ENCODE data around the gene TMEM11.

Gene TMEM11

DNA sequence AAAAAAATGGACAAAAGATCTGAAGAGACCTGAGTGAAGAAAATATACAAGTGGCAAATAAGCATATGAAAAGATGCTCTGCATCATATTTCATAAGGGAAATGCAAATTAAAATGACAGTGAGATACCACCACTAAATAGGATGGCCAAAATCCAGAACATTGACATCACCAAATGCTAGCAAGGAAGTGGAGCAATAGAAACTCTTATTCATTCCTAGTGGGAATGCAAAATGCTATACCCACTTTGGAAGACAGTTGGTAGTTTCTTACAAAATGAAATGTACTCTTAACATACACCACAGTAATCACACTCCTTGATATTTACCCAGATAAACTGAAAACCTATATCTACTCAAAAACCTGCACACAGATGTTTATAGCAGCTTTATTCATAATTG lies 53.6 kb downstream of the TMEM11 start:
- no peak for DNase-seq (ENCODE audit: low read depth)

DNA sequence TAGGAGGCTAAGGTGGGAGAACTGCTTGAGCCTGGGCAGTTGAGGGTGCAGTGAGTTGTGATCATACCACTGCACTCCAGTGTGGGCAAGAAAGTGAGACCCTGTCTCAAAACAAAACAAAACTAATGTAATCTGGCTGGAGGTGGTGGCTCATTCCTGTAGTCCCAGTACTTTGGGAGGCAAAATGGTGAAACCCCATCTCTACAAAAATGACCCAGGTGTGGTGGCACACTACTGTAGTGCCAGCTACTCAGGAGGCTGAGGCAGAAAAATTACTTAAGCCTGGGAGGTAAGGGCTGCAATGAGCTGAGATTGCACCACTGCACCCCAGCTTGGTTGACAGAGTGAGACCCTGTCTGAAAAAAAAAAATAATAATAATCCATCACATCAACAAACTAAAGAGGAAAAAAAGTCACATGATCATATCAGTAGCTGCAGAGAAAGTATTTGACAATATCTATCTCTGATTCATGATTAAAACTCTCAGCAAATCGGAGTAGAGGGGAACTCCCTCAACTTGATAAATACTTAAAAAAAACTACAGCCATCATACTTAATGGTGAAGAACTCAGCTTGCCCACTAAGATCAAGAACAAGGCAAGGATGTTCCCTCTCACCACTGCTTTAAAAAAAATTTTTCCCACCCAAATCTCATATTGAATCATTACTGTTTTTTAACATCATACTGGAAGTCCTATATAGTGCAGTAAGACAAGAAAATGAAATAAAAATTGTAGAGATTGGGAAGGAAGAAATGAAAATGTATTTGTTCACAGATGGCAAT lies 56.2 kb downstream of the TMEM11 start:
- no peak for DNase-seq (ENCODE audit: low read depth)

DNA sequence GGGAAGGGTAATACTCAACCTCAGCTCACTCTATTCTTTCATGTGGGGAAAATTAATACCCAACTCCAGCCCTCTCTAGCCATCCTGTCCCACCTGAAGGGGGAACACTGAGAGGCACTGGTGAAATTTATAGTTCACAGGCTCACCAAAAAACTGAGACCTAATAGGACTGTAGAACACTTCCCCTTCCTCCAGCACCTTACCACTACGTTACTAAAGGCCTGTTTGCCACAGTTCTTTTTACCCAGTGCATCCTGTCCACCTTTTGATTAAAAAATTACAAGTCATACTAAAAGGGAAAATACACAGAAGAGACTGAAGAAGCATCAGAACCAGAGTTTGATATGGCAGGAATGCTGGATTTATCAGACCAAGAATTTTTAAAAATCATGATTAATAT lies 61.2 kb downstream of the TMEM11 start:
- DNase-seq (ENCODE audit: low read depth): no peak

DNA sequence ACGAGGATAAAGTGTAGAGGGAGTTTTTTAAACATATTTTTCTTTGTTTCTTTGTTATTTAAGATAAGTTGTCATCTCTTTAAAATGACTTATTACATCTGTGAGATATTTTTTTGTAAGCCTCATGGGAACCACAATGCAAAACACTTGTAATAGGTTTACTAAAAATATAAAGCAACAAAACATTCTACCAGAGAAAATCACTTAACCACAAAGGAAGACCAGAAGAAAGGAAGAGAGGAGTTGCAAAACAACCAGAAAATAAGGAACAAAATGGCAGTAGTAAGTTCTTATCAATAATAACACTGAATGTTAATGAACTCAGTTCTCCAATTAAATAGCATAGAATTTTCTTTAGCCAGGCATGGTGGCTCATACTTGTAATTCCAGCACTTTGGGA lies 64.3 kb downstream of the TMEM11 start:
- no peak for DNase-seq (ENCODE audit: low read depth)
